ENCODE measurements around the gene SNU13.

DNA sequence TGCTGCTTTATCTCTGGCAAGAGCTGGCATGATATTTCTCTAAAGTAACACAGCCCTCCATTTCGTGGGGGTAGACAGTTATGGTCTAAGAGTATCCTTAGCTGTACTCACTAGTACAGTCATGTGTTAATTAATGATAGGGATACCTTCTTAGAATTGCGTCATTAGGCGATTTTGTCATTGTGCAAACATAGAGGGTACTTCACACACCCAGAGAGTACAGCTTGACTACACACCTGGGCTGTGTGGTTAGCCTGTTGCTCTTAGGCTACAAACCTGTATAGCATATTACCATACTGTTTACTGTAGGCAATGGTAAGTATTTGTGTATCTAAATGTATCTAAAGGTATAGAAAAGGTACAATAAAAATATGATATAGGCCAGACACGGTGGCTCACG, 50.5 kb downstream of the SNU13 start:
- TF ChIP-seq CTCF (IDR thresholded peaks at IDR 0.05) = no peak
- no peak for TF ChIP-seq EZH2phosphoT487 (IDR thresholded peaks at IDR 0.05)

Measured in neural progenitor cell (in vitro differentiated cells).